GM21717 (cell line): ENCODE measurements around the gene FAM13A.

Experiments
- ATAC-seq: cut with Tn5 transposase; IDR thresholded peaks from one replicate; pipeline ENCODE4 v1.9.1; 2021; ENCODE audit warnings: mild to moderate bottlenecking, moderate library complexity; ENCODE audit not compliant: unreplicated experiment

The FAM13A gene

GRCh38 chr4:88730811-88731210 is 326.2 kb downstream of the FAM13A start:
- no peak for ATAC-seq

DNA sequence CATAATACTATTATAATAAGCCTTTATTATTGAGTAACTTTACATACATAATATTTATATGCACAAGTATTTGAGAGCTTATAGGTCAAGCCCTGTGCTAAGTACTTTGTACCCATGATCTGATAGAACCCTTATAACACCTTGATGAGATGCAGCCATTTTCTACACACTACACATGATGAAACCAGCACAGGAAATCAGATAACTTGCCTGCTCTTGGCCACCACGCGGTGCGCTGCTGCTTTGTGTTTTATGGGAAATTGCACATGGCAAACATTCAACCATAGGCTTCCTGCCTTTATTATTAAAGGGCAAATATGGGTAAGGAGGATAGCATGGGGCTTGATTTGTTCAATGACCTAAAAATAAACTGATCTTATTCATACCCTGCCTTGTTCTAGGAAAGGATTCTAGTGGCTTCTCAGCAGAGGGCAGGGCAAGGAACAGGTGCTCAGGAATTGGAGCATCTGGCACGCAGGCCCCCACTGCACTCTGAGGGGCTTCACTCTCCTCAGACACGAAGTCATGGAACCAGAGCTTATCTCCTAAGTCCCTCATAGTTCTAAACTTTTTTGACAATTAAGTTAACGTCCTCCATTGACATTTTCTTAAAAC is 327.7 kb downstream of the FAM13A start:
- no peak for ATAC-seq

- no peak for ATAC-seq
Measured at GRCh38 chr4:88728146-88728545, 328.8 kb downstream of the FAM13A start.

DNA sequence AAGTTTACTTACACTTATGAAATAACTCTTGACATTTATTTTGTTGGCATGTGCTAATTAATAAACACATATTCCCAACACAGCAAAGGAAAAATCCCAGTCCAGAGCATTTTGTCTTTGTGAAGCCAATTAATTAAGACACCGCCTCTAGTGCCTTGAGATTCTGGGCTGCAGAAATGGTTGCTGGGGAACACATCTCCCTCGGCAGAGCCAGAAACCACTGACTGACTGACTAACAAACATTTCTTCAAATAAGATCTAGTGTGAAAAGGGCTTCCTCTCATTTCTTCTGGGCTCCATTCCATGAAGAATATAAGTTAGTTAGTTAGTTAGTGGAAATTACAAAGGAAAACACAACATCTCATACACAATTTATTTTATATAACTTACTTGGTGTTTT is 331.0 kb downstream of the FAM13A start:
- ATAC-seq = no peak

DNA sequence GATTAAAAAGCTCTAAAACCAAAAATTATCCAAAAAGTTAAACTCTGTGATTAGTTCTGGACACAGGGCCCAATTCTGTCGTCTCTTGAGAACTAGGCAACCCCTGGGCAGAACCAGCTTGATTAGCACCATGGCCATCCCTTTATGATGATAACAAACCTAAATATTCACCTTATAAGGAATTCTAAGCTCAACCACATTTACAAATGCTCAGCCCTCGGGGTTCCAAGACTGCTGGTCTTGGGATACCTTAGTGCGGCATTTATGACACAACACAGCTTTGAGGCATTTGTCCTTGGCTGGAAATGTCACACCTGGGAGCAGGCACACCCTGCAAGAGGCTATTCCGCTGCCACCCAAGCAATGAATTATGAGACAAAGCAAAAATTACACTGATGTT is 331.8 kb downstream of the FAM13A start:
- no peak for ATAC-seq

DNA sequence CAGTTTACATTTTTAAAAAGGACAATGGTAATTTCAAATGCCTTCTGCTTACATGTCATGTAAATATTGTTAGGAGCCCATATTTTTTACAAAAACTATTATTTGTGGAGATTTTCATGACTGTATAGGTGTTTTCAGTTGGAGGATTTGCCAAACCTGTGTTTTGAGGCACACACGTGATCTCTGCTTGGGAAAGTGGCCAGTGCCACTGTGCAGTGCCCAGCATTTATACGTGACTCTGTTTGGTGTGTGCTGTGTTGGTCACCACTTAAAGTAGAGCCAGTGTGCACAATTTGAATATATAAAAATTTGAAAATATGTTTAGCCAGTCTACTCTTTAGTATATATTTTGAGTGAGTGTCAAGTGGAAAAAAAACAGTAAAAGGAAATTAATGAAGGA is 332.6 kb downstream of the FAM13A start:
- no peak for ATAC-seq

GRCh38 chr4:88722828-88723227 is 334.2 kb downstream of the FAM13A start:
- ATAC-seq = no peak

DNA sequence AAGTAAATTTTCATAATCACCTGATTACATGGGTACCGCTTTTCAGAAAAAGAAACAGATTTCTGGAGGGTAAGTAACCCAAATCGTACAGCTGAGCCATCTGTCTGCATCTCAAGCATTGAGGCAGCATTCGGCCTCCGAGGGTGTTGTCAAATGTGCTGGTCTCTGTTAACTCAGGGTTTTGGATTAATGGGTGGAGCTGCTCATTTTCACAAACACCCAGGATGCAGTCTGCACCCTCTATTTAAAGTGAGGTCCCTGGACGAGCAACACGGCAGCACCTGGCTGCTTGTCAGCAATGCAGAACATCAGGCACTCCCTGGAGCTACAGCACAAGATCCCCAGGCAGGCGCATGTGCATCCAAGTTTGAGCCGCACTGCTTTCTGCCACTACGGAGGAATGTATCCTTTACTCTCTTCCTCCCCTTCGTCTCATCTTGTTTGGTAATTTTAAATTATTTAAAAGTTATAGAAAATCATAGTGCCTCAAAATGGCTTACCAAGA is 334.7 kb downstream of the FAM13A start:
- ATAC-seq = no peak

- no peak for ATAC-seq
Measured at GRCh38 chr4:88720451-88721428, 336.2 kb downstream of the FAM13A start.

DNA sequence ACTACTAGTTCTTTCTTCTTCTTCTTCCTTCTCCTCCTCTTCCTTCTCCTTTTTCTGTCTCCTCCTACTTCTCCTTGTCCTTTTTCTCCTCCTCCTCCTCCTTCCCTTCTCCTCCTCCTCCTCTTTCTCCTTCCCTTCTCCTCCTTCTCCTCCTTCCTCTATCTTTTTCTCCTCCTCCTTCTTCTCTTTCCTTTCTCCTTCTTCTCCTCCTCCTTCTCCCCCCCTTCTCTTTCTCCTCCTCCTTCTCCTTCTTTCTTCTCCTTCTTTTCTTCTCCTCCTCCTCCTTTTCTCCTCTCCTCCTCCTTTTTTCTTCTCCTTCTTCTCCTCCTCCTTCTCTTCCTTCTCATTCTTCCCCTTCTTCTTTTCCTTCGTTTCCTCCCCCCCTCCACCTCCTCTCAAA is 337.6 kb downstream of the FAM13A start:
- no peak for ATAC-seq

DNA sequence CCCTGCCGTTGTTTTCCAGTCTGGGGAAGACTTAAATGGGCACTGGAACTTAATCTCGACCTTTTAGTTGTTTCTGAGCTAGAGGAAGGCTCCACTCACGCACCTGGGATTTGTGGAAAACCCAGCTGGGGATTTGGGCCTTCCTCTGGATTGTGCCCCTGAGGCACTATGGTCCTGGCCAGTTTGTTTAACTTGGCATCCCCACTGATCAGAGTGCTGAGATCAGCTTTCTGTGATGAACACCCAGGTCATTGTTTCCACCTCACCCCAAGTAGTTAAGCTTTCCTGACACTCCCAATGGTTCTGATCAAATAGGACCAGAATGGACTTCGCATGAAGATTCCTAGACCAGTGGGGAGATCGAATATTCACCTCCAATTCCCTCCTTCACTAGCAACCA is 338.9 kb downstream of the FAM13A start:
- ATAC-seq = no peak

DNA sequence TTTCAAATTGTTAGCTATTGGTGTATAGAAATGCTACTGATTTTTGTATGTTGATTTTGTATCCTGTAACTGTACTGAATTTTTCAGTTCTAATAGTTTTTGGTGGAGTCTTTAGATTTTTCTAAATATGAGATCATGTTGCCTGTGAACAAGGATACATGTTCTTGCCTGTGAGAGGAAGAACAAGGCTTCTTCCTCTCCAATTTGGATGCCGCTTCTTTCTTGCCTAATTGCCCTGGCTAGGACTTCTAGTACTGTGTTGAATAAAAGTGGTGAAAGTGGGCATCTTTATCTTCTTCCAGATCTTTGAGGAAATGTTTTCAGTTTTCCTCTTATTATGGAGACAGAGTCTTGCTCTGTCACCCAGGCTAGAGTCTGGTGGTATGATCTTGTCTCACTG is 343.2 kb downstream of the FAM13A start:
- no peak for ATAC-seq

DNA sequence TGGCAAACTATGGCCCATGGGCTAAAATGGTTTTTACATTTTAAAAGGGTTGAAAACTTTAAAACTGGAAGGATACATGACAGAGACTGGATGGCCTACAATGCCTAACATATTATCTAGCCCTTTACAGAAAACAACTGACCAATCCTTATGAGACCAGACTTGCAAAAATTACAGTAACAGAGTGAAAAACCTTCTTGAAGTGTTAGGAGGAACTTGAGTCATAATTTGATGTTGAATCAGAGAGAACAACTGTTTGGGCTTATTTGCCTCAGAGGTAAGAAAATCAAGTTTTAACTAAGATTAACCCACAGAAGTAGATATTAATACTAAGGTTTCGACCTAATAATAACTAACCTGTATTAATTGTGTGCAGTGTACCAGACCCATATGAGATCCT is 347.0 kb downstream of the FAM13A start:
- ATAC-seq = no peak

GRCh38 chr4:88706574-88706973 is 350.4 kb downstream of the FAM13A start:
- no peak for ATAC-seq

DNA sequence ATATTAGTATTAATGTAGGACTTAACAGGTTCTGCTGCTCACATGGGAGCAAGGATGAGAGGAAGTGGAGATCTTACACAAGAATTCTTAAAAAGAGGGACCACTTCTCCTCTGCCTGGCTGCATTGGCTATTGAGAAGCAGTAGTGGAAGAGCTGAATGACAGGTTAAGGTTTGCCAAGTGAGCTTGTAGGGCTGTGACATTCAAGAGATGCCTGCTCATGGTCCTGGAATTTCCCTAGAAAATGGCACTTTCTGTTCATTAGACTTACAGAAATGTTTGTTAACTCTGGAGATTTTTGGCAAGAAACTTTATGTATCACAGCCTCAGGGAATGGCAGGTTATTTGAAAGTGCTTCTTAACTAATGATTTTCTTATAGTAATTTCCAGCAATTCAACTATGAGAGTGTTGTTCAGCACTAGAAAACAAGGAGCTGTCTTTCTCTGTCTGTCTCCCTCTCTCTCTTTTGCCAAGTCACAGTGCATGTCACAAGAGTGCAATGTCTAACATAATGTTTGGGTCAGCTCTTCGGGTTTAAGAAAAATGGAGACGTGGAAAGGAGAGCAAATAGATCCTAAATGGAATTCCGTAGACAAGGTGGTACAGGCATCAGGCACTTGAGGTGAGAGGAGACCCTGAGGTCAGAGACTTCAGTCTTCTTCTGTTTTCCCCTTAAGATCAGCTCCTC is 351.0 kb downstream of the FAM13A start:
- ATAC-seq = no peak

DNA sequence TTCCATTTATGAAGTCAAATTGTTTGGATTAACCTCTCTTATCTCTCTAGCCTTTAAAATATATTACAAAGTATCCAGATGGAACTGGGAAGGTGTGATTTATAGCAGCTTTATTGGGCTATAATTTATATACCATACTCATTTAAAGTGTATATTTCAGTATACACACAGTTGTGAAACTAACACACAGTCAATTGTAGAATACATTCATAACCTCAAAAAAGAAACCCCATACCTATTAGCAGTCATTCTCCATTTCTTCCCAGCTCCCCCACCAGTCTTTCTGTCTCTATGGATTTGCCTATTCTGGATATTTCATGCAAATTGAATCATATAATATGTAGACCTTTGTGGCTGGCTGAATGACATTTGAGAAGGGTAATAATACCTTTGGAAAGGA is 351.8 kb downstream of the FAM13A start:
- ATAC-seq = no peak

GRCh38 chr4:88702782-88703181 is 354.2 kb downstream of the FAM13A start:
- ATAC-seq = no peak

- ATAC-seq = no peak
Measured at GRCh38 chr4:88698519-88698918, 358.5 kb downstream of the FAM13A start.

- peak; percentile 96 for ATAC-seq
Measured at GRCh38 chr4:88697588-88698329, 359.2 kb downstream of the FAM13A start, which contains the start of gene NAP1L5. Gene NAP1L5 (minus strand): TSS chr4:88697829. CDS start chr4:88697754, 75 bp downstream.

DNA sequence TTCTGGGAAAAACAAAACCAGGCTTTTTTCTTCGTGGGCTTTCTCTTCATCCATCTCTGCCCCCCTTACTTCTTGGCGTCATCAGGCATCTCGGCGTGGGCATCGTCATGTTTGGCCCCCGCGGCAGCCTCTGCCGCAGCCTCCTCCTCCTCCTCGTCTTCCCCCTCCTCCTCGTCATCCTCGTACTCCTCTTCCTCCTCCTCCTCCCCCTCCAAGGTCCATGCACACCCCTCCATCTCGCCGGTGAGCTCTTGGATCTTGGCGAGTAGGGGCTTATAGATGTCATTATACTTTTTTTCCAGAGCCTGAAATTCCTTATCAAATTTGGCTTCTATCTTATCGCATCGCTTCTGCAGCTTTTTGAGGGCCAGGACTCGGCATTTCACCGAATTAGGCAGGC is 359.8 kb downstream of the FAM13A start:
- ATAC-seq = no peak

GRCh38 chr4:88696630-88697029 is 360.4 kb downstream of the FAM13A start:
- ATAC-seq = no peak
